NOMO-1 treated with DMSO at 0.1 percent for 48 hours (cell line): ENCODE results near the gene GBP2.
A peak's percentile ranks its signal among the peaks of the same experiment; 100 is the strongest.
"Not testable (repeated sequence)": the region's sequence is repeated elsewhere in the genome, so short reads cannot be mapped to it uniquely, and the experiment has no call there.

ENCODE experiments used
- DNase-seq: peaks from one replicate; lab custom pipeline; 2025; ENCODE audit not compliant: unreplicated experiment; lab: John Stamatoyannopoulos, UW

The GBP2 gene

GRCh38 chr1:89125913-89126580 lies at the start of gene GBP2:
Gene GBP2, minus strand, starts transcription at chr1:89126114. Its CDS starts 4,148 bp downstream, at chr1:89121966.
- DNase-seq: peak; percentile 66

DNA sequence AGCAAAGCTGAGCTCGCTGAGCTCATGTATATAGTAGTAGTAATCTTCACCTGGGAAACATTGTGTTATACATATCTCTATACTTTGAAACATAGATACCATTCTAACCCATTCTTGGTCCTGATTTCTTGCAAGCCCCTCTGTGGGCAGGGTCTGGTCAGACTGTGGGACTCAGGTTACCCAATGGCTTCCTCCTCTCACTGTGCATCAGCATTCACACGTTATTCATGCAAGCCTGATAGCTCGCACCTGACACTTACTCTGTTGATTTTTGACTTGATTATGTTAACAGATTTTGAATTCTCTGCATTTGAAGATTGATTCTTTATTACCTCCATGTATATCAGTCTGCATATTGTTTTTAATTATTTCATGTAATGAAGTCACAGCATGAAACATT lies 48.6 kb upstream of the GBP2 start:
- no peak for DNase-seq

- no peak for DNase-seq
Measured at GRCh38 chr1:89172468-89173143, 46.7 kb upstream of the GBP2 start.

- DNase-seq: peak; percentile 64
Measured at GRCh38 chr1:89171067-89171438, 45.1 kb upstream of the GBP2 start.

GRCh38 chr1:89170170-89171066 lies 44.5 kb upstream of the GBP2 start:
- DNase-seq: peak; percentile 63

GRCh38 chr1:89169166-89169565 lies 43.3 kb upstream of the GBP2 start:
- DNase-seq: no peak

- no peak for DNase-seq
Measured at GRCh38 chr1:89167590-89168230, 41.8 kb upstream of the GBP2 start.

DNA sequence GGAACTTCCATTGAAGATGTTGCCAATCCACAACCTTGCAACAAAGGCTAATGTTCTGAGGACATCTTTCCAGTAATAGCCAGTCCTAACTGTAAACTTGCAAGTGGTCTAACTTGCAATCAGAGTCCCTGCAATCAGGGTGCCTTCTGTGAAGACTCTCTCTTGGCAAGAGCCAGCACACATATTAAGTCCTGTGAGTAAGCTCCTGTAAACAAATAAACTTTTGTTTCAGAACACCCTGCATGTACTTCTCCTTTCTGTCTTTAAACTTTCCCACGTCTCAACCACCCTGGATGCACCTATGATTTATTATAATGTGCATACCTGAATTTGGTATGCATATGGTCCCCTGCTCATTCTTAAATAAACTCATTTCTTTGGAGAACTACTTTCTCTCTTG lies 40.8 kb upstream of the GBP2 start:
- no peak for DNase-seq

- DNase-seq: no peak
Measured at GRCh38 chr1:89165811-89166210, 39.9 kb upstream of the GBP2 start.

GRCh38 chr1:89151047-89151446 lies 25.1 kb upstream of the GBP2 start:
- no peak for DNase-seq

DNA sequence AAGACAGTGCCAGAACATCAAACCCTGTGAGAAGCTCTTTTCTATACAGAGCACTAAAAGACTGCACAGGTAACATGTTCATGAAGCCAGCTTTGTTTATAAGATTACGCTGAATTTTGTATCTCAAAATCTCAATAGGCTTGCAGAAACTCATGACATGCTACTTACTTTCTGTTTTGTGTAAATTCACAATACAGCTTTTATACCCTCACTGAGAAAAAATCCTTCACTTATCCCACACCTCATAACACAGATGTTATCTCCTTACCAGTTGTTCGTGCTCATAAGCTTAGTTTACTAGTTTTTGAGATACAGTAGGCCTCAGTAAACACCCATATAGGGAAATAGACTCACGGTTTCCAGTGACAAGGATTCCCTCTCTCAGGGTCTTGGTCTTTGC lies 24.1 kb upstream of the GBP2 start:
- DNase-seq: no peak

DNA sequence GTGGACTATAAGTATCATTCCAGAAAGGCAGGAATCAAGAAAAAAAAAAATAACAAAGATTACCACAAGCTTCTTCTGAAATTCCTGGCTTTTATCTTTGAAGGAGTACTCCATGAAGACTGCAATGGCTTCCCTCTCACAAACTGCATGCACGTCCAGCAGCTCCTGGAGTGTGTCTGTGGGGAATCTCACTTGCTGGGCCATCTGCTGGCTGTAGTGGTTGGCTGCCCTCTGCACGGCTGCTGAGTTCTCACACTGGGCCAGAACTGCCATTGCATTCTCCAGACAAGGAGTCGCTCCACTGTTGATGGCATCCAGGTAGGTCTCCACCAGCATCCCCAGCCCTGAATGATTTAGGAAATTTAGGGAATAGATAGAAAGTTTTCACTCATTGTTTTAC lies 23.3 kb upstream of the GBP2 start:
- DNase-seq: no peak

GRCh38 chr1:89147678-89148658 lies 22.1 kb upstream of the GBP2 start:
- no peak for DNase-seq

GRCh38 chr1:89146721-89147120 lies 20.8 kb upstream of the GBP2 start:
- DNase-seq: no peak

DNA sequence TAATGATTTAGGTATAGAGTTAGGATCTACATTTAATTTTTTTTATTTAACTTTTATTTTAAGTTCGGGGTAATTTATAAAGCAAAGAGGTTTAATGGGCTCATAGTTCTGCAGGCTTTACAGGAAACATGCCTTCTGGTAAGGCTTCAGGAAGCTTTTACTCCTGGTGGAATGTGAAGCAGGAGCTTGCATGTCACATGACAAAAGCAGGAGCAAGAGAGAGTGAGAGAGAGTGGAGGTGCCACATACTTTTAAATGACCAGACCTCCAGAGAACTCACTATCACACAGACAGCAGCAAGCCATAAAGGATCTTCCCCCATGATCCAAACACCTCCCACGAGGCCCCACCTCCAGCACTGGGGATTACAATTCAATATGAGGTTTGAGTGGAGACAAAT lies 17.6 kb upstream of the GBP2 start:
- DNase-seq: no peak

DNA sequence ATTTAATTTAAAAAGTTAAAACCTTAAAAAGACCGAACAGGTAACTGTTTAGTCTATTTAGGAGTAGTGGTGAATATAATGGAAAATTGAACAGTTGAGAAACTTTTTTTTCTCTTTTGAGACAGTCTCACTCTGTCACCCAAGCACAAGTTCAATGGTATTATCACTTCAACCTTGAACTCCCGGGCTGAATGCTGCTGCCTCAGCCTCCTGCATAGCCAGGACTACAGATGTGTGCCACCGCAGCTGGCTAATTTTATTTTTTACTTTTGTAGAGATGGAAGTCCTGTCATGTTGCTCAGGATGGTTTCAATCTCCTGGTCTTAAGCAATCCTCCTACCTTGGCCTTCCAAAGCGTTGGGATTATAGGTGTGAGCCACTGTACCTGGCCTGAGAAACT lies 16.2 kb upstream of the GBP2 start:
- DNase-seq: no peak

DNA sequence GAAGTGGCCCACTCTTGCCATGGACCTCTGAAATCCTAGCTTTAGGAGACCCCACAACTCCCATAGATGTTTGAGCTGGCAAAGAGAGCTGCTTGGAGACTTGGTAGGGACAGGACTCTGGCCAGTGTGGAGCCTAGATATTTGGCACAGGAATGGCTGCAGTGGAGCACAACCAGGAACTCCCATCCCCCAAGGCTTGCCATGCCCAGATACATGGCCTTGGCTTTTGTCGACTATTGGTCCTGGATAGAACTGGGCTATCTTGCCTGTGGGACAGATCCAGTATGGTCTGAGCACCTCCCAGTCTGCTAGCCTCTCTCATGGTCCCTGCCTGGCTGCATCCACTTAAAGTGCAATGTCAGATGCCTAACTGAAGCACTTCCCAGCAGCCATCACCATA lies 7.8 kb upstream of the GBP2 start:
- no peak for DNase-seq

DNA sequence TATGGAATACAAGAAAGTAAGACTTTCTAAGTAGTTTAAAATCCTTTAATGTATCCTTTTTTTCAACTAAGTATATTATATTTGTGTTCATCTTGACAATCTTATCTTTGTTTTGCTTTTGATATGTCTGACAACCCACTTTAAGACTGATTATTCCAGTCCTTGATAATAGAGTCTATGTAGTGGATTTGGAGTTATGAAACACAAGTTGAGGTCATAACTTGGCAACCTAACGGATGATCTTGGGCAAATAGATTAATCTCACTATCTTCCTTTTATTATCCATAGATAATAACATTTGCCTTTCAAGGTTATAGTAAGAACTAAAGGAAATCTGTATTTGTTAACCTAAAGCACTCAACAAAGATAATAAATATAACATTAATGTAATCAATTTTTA lies 4.8 kb upstream of the GBP2 start:
- no peak for DNase-seq

- peak; percentile 34 for DNase-seq
Measured at GRCh38 chr1:89129911-89130310, 4.0 kb upstream of the GBP2 start.

DNA sequence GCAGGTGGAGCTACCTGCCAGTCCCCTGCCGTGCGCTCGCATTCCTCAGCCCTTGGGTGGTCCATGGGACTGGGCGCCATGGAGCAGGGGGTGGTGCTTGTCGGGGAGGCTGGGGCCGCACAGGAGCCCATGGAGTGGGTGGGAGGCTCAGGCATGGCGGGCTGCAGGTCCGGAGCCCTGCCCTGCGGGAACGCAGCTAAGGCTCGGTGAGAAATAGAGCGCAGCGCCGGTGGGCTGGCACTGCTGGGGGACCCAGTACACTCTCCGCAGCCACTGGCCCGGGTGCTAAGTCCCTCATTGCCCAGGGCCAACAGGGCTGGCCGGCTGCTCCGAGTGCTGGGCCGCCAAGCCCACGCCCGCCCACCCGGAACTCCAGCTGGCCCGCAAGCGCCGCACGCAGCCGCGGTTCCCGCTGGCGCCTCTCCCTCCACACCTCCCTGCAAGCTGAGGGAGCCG lies 2.1 kb upstream of the GBP2 start:
- not testable (repeated sequence) for DNase-seq
